B cell (primary cell): Measurements from ENCODE around the gene CAPG. TPM values are rescaled to one million over a fixed set of nuclear protein-coding genes. Genes with fewer than 3 reads are reported as not detected.

Experiments
- ATAC-seq: fragments of 200-7000 bp; cut with Tn5 transposase; one replicate; pipeline ENCODE4 v1.10.0; 2021; ENCODE audit warnings: low read depth, mild to moderate bottlenecking, moderate number of reproducible peaks, moderate library complexity
- CTCF ChIA-PET: fragments of 350-600 bp; sonication (Branson Sonifier 250); formaldehyde crosslinking; loops from one replicate; lab custom pipeline; 2021; ENCODE audit warnings: antibody characterized with exemption, inconsistent platforms; lab: Charles Lee
- POLR2A ChIA-PET: fragments of 350-600 bp; sonication (Branson Sonifier 250); formaldehyde crosslinking; loops from one replicate; lab custom pipeline; 2021; ENCODE audit warnings: antibody characterized with exemption; lab: Charles Lee
- DNase-seq: peaks from one replicate; pipeline ENCODE4 v3.0.0; 2013
- H2AFZ ChIP-seq: 2 replicates; pipeline ENCODE4 v1.6.1; 2012; ENCODE audit warnings: mild to moderate bottlenecking, low read depth, low read length; ENCODE audit not compliant: insufficient read depth, poor library complexity, severe bottlenecking
- H3K27ac ChIP-seq, 2 donors: 1 replicate in 1 of 2; 2 replicates in 1 of 2; pipeline ENCODE4 v1.5.1; 2012 to 2013; ENCODE audit warnings: low read length in 2 of 2, mild to moderate bottlenecking in 2 of 2, moderate library complexity in 1 of 2
- H3K27me3 ChIP-seq, 4 experiments: fragments of 200-600 bp in 1 of 4; sonication (generic) in 1 of 4; replicated peaks in 1 of 4; 1 replicate in 2 of 4; 2 replicates in 2 of 4; pipeline versions ENCODE4 v1.6.1 to v1.7.0; 2013 to 2016; ENCODE audit warnings: low read length in 3 of 4, mild to moderate bottlenecking in 2 of 4, mixed read lengths in 1 of 4, moderate library complexity in 1 of 4; ENCODE audit not compliant: insufficient read depth in 4 of 4, control insufficient read depth in 3 of 4; ENCODE audit errors: control extremely low read depth in 1 of 4
- H3K36me3 ChIP-seq, 2 experiments: replicated peaks in 1 of 2; 1 replicate in 1 of 2; 2 replicates in 1 of 2; pipeline versions ENCODE4 v1.6.1 to v1.7.1; 2013; ENCODE audit warnings: low read length in 1 of 2; ENCODE audit not compliant: insufficient read depth in 2 of 2, control insufficient read depth in 1 of 2; ENCODE audit errors: control extremely low read depth in 1 of 2, extremely low read depth in 1 of 2
- H3K4me1 ChIP-seq, 2 donors: fragments of 200-600 bp in 1 of 2; sonication (generic) in 1 of 2; 1 replicate in 1 of 2; 2 replicates in 1 of 2; pipeline versions ENCODE4 v1.5.1 to v1.6.1; 2013 to 2017; ENCODE audit warnings: low read length in 2 of 2; ENCODE audit not compliant: control insufficient read depth in 2 of 2, insufficient read depth in 2 of 2
- H3K4me2 ChIP-seq: replicated peaks from 2 replicates; pipeline ENCODE3; 2012; ENCODE audit warnings: mild to moderate bottlenecking, low read depth, low read length; ENCODE audit not compliant: poor library complexity, severe bottlenecking
- H3K4me3 ChIP-seq, 5 experiments: fragments of 200-600 bp in 1 of 5; sonication (generic) in 1 of 5; 1 replicate in 3 of 5; 2 replicates in 2 of 5; pipeline versions ENCODE4 v1.5.1 to v1.7.0; 2011 to 2016; ENCODE audit warnings: low read length in 4 of 5, mild to moderate bottlenecking in 4 of 5, low read depth in 2 of 5, control low read depth in 1 of 5, moderate library complexity in 1 of 5; ENCODE audit not compliant: insufficient read depth in 1 of 5; ENCODE audit errors: control extremely low read depth in 1 of 5, extremely low read depth in 1 of 5
- H3K79me2 ChIP-seq: fragments of 200-600 bp; sonication (generic); one replicate; pipeline ENCODE4 v1.6.0; 2016; ENCODE audit warnings: low read length; ENCODE audit not compliant: control insufficient read depth, insufficient read depth
- H3K9ac ChIP-seq: fragments of 200-600 bp; sonication (generic); 2 replicates; pipeline ENCODE4 v1.6.1; 2017; ENCODE audit warnings: mild to moderate bottlenecking, low read length, moderate library complexity
- H3K9me3 ChIP-seq, 3 donors: one replicate each; pipeline versions ENCODE4 v1.6.1 to v1.7.1; 2013; ENCODE audit warnings: low read length in 2 of 3; ENCODE audit not compliant: control insufficient read depth in 2 of 3, insufficient read depth in 1 of 3; ENCODE audit errors: control extremely low read depth in 1 of 3
- H4K20me1 ChIP-seq: 2 replicates; pipeline ENCODE4 v1.6.0; 2012; ENCODE audit warnings: mild to moderate bottlenecking, low read length; ENCODE audit not compliant: insufficient read depth, control insufficient read depth, poor library complexity, severe bottlenecking
- H3K27ac Mint-ChIP-seq: one replicate; pipeline ENCODE4 v1.8.0; 2021; ENCODE audit warnings: mixed read lengths
- H3K27me3 Mint-ChIP-seq: one replicate; pipeline ENCODE4 v1.8.0; 2021; ENCODE audit warnings: mixed read lengths
- H3K4me1 Mint-ChIP-seq: one replicate; pipeline ENCODE4 v1.8.0; 2021; ENCODE audit warnings: mixed read lengths
- H3K4me3 Mint-ChIP-seq: one replicate; pipeline ENCODE4 v1.8.0; 2021; ENCODE audit warnings: mixed read lengths
- H3K9me3 Mint-ChIP-seq: one replicate; pipeline ENCODE4 v1.8.0; 2022; ENCODE audit warnings: mixed read lengths; ENCODE audit not compliant: insufficient read depth
- EZH2 ChIP-seq: IDR thresholded peaks from 2 replicates; pipeline ENCODE4 v1.6.1; 2012; ENCODE audit warnings: borderline replicate concordance, low read depth, mild to moderate bottlenecking, moderate library complexity, low read length; ENCODE audit not compliant: insufficient read depth, poor library complexity, severe bottlenecking
- WGBS: methylation state at CpG from one replicate; pipeline ENCODE4 v1.1.5; 2013; ENCODE audit warnings: missing lambda C conversion rate; ENCODE audit not compliant: insufficient coverage; 5-methylcytosine and 5-hydroxymethylcytosine counted together
- intact Hi-C: fragments of 100-400 bp; cut with micrococcal nuclease; formaldehyde crosslinking; loops from one replicate; pipeline ENCODE4 v1.10.0; 2022
- polyA plus RNA-seq: library from polyadenylated mRNA; depleted of rRNA; stranded (reverse); fragments of >200 nt; gene quantifications from 2 replicates; pipeline ENCODE4 v1.2.3, GENCODE V29; 2012
- total RNA-seq, 2 donors: library from RNA; stranded (reverse); fragments of 120-200 nt in 1 of 2; gene quantifications; 1 replicate in 1 of 2; 2 replicates in 1 of 2; pipeline versions ENCODE4 v1.2.3 to v1.2.4, GENCODE V29; 2013 to 2022
- TF ChIP-seq, protein P1 (sequence below): fragments of 200-600 bp; IDR thresholded peaks from one replicate; pipeline ENCODE4 v1.8.0; 2022; ENCODE audit warnings: antibody characterized with exemption, mild to moderate bottlenecking

CAPG gene
- total and polyA plus RNA-seq, 2 donors (not counting 1 experiment from before 2014, with no cell fraction given), result 158 to 210 TPM

DNA sequence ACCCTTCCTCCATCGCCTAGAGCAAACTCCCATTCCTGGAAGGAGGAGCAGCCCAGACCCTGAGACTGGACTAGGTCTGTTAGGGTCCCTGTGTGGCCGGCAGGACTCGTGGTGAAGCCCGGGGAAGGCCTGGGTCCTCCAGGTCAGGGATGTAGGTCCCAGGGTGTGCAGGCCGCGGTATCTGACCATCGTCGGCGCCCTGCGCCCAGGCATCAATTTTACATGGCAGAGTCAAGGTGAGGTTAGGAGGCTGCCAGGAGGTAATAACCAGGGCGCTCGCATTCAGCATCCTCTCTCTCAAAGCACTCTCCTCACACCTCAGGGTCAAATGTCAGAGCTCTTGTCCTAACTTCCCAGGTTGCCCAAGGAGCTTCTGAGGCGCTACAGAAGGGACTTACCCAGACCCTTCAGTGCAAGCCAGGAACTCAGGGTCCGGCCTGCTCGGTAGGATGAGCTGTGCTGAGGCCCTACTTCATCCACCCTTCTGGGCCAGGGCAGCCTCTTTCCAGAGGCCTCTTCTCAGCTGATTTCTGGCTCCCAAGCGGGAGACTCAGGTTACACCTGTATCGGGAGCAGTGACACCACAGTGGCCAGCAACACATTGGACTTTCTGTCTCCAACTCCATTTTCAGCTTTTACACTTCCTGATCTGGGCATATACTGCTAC, 9.0 kb upstream of the CAPG start:
- Histone ChIP-seq H3K4me2 (peak overlapping the region; percentile 95), H4K20me1 (no peaks in the 10 kb centered on the region), H3K9ac (peak overlapping the region; percentile 73), H3K27me3 (no peaks in the 10 kb centered on the region), H3K9me3 (no peaks in the 10 kb centered on the region), H3K4me3 (peak overlapping the region; percentile 75 to 95 (median 88)), H3K79me2 (peaks cover 16% of the 10 kb centered on the region), H3K4me1 (peaks cover 29 to 38% of the 10 kb centered on the region in 2 donors), H3K27ac (peak overlapping the region; percentile 84 to 85), H3K36me3 (no peaks in the 10 kb centered on the region), H2AFZ (peak overlapping the region; percentile 93)
- ChIA-PET CTCF (interaction anchor here (0.6 to 8.7 kb wide), 19 partner anchors 10 to 289 kb away, joined by 3 to 299 read pairs (median 6); partner anchors contain the start of genes CAPG, GGCX, MAT2A and TGOLN2), POLR2A (interaction anchor here (0.7 to 5.1 kb wide), 14 partner anchors 9 to 193 kb away, joined by 3 to 27 read pairs (median 8); partner anchors contain the start of genes C2orf68, CAPG, ELMOD3 and GGCX)
- 87% methylated on average over 10 of the region's 17 CpGs for WGBS
- Mint-ChIP-seq H3K27ac (peak overlapping the region; percentile 100), H3K9me3 (no peaks in the 10 kb centered on the region), H3K27me3 (no peaks in the 10 kb centered on the region), H3K4me3 (peak overlapping the region; percentile 100), H3K4me1 (peaks cover 37% of the 10 kb centered on the region)
- DNase-seq (no peak), ATAC-seq (no peak)
- TF ChIP-seq, protein P1, sequence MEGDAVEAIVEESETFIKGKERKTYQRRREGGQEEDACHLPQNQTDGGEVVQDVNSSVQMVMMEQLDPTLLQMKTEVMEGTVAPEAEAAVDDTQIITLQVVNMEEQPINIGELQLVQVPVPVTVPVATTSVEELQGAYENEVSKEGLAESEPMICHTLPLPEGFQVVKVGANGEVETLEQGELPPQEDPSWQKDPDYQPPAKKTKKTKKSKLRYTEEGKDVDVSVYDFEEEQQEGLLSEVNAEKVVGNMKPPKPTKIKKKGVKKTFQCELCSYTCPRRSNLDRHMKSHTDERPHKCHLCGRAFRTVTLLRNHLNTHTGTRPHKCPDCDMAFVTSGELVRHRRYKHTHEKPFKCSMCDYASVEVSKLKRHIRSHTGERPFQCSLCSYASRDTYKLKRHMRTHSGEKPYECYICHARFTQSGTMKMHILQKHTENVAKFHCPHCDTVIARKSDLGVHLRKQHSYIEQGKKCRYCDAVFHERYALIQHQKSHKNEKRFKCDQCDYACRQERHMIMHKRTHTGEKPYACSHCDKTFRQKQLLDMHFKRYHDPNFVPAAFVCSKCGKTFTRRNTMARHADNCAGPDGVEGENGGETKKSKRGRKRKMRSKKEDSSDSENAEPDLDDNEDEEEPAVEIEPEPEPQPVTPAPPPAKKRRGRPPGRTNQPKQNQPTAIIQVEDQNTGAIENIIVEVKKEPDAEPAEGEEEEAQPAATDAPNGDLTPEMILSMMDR, result no peak
- TF ChIP-seq EZH2, result no peak
- intact Hi-C loops, result no loop called here
